GM18505 (cell line): Measurements from ENCODE around the gene GTPBP10.

Experiments
- ATAC-seq: cut with Tn5 transposase; IDR thresholded peaks from one replicate; pipeline ENCODE4 v1.9.1; 2021; ENCODE audit not compliant: unreplicated experiment
- POLR2A ChIP-seq: IDR thresholded peaks from 4 replicates; pipeline ENCODE4 v1.6.1; 2011; ENCODE audit warnings: borderline replicate concordance; ENCODE audit not compliant: insufficient read depth, insufficient read length; ENCODE audit errors: extremely low read depth

Gene GTPBP10

GRCh38 chr7:90425376-90425775 is 78.9 kb downstream of the GTPBP10 start:
- TF ChIP-seq POLR2A: no peak
- no peak for ATAC-seq

- ATAC-seq: no peak
- TF ChIP-seq POLR2A: no peak
Measured at GRCh38 chr7:90430614-90431460, 84.3 kb downstream of the GTPBP10 start.

- ATAC-seq: no peak
- TF ChIP-seq POLR2A: no peak
Measured at GRCh38 chr7:90432752-90433151, 86.2 kb downstream of the GTPBP10 start.

- TF ChIP-seq POLR2A: no peak
- no peak for ATAC-seq
Measured at GRCh38 chr7:90433221-90433620, 86.7 kb downstream of the GTPBP10 start.
